Measurements from ENCODE around the gene PDGFA.

DNA sequence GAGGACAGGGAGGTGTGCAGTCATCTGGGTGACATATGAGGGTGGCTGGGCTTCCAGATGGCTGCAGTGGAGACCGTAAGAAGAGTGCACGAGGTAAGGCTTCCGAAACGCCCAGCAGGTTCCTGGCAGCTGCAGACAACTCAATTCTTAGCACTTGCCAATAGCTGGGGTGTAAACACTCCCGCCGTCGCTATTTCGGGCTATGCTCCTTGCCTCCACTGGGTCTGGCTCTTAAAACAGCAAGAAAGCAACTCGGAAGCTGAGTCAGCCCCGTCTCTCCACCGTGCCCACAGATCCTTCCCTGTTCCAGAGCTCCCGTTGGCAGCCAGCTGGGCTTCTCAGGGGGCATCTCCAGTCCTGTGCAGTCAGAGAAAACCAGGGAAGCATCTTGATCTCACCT is 6.1 kb upstream of the PDGFA start:
- TF ChIP-seq, protein P1, sequence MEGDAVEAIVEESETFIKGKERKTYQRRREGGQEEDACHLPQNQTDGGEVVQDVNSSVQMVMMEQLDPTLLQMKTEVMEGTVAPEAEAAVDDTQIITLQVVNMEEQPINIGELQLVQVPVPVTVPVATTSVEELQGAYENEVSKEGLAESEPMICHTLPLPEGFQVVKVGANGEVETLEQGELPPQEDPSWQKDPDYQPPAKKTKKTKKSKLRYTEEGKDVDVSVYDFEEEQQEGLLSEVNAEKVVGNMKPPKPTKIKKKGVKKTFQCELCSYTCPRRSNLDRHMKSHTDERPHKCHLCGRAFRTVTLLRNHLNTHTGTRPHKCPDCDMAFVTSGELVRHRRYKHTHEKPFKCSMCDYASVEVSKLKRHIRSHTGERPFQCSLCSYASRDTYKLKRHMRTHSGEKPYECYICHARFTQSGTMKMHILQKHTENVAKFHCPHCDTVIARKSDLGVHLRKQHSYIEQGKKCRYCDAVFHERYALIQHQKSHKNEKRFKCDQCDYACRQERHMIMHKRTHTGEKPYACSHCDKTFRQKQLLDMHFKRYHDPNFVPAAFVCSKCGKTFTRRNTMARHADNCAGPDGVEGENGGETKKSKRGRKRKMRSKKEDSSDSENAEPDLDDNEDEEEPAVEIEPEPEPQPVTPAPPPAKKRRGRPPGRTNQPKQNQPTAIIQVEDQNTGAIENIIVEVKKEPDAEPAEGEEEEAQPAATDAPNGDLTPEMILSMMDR (IDR thresholded peaks at IDR 0.05) = no peak
- no peak for TF ChIP-seq POLR2A (IDR thresholded peaks at IDR 0.05)
